HEK293 (cell line): ENCODE measurements around the gene TCF7L2.

Experiments used
- CTCF ChIP-seq: fragments of 450-650 bp; formaldehyde crosslinking; IDR thresholded peaks from 2 replicates; pipeline ENCODE4 v1.5.1; 2016; ENCODE audit warnings: missing biosample characterization, missing genetic modification characterization
- GFI1B ChIP-seq: fragments of 450-650 bp; formaldehyde crosslinking; IDR thresholded peaks from 2 replicates; pipeline ENCODE4 v1.5.1; 2016; ENCODE audit warnings: missing biosample characterization, missing genetic modification characterization
- PBX3 ChIP-seq: sonication (generic); formaldehyde crosslinking; IDR thresholded peaks from 2 replicates; pipeline ENCODE4 v1.8.1; 2022; ENCODE audit warnings: mild to moderate bottlenecking, moderate library complexity, missing genetic modification reagents
- SP2 ChIP-seq: fragments of 450-650 bp; formaldehyde crosslinking; IDR thresholded peaks from 2 replicates; pipeline ENCODE4 v1.5.1; 2016; ENCODE audit warnings: missing biosample characterization, missing genetic modification characterization
- YY1 ChIP-seq: fragments of 450-650 bp; formaldehyde crosslinking; IDR thresholded peaks from 2 replicates; pipeline ENCODE4 v1.5.1; 2018; ENCODE audit warnings: missing biosample characterization, missing genetic modification characterization
- ZBTB8A ChIP-seq: fragments of 450-650 bp; formaldehyde crosslinking; IDR thresholded peaks from 2 replicates; pipeline ENCODE4 v1.5.1; 2016; ENCODE audit warnings: missing biosample characterization, missing genetic modification characterization
- ZFP41 ChIP-seq: fragments of 450-650 bp; formaldehyde crosslinking; IDR thresholded peaks from 2 replicates; pipeline ENCODE4 v1.5.1; 2016; ENCODE audit warnings: missing biosample characterization, missing genetic modification characterization, borderline replicate concordance
- ZNF394 ChIP-seq: fragments of 450-650 bp; formaldehyde crosslinking; IDR thresholded peaks from 2 replicates; pipeline ENCODE4 v1.5.1; 2016; ENCODE audit warnings: missing biosample characterization, missing genetic modification characterization, mild to moderate bottlenecking, moderate library complexity, borderline replicate concordance
- ZNF514 ChIP-seq: fragments of 450-650 bp; formaldehyde crosslinking; IDR thresholded peaks from 2 replicates; pipeline ENCODE4 v1.5.1; 2016; ENCODE audit warnings: missing biosample characterization, missing genetic modification characterization
- ZNF555 ChIP-seq: fragments of 450-650 bp; formaldehyde crosslinking; conservative IDR thresholded peaks from 2 replicates; pipeline ENCODE4 v1.5.1; 2017; ENCODE audit warnings: missing biosample characterization, mild to moderate bottlenecking, missing genetic modification characterization, inconsistent platforms
- ZNF701 ChIP-seq: fragments of 450-650 bp; formaldehyde crosslinking; IDR thresholded peaks from 2 replicates; pipeline ENCODE4 v1.5.1; 2016; ENCODE audit warnings: missing biosample characterization, missing genetic modification characterization
- TF ChIP-seq, protein P1 (sequence below): fragments of 450-650 bp; formaldehyde crosslinking; optimal IDR thresholded peaks from 2 replicates; pipeline ENCODE3; 2016; ENCODE audit warnings: missing biosample characterization, mild to moderate bottlenecking, missing genetic modification characterization
- TF ChIP-seq, protein P2 (sequence below): fragments of 450-650 bp; formaldehyde crosslinking; IDR thresholded peaks from 2 replicates; pipeline ENCODE4 v1.5.1; 2016; ENCODE audit warnings: missing biosample characterization, missing genetic modification characterization

DNA sequence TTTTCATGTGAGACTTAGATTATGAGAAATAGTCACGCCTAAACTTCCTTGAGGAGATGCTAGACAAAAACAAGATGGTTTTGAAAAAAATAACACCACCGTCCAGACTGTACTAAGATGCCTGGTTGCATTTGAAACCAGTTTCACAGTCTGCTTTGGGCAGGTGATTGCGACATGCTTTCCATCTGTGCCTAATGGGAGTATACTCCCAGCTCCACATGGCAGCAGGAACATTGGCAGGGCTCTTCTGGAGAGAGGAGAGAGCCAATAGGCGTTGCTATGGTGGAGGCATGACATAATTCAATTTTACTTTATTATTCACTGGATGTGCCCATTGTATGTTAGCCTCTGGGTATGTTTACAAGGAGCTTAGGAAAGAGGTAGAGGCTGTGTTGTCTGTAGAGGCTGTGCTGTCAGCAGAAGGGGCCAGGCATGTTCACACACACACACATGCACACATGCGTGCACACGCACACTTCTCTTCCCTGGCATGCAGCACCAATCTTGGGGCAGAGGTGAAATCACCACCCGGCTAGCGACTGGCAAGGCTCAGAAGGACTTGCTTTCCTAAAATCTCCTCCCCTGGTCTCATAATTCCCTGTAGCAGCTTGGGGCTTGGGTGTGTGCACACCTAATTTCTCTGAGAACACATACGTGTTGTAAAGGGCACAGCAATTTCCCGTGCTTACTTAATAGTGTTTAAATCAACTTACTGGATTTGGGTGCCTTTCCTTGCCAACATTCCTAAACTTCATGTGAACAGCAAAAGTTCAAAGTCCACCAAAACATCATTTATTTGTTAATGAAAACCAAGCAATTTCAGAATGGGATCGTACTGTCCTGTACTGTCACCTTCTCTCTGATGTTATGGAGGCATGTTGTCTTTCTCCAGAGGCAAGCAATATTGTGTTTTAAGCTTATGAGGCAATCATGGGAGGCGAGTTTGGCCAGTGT lies 162.1 kb downstream of the TCF7L2 start:
- no peak for TF ChIP-seq YY1
- no peak for TF ChIP-seq CTCF (tag by site-specific recombination)
- TF ChIP-seq ZFP41 (tag by site-specific recombination) = no peak
- no peak for TF ChIP-seq PBX3 (CRISPR knock-in tag)
- TF ChIP-seq ZNF701 (tag by site-specific recombination) = no peak
- TF ChIP-seq ZNF514 (tag by site-specific recombination) = no peak
- TF ChIP-seq, protein P1, sequence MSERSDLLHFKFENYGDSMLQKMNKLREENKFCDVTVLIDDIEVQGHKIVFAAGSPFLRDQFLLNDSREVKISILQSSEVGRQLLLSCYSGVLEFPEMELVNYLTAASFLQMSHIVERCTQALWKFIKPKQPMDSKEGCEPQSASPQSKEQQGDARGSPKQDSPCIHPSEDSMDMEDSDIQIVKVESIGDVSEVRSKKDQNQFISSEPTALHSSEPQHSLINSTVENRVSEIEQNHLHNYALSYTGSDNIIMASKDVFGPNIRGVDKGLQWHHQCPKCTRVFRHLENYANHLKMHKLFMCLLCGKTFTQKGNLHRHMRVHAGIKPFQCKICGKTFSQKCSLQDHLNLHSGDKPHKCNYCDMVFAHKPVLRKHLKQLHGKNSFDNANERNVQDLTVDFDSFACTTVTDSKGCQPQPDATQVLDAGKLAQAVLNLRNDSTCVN (tag by site-specific recombination) = no peak
- TF ChIP-seq, protein P2, sequence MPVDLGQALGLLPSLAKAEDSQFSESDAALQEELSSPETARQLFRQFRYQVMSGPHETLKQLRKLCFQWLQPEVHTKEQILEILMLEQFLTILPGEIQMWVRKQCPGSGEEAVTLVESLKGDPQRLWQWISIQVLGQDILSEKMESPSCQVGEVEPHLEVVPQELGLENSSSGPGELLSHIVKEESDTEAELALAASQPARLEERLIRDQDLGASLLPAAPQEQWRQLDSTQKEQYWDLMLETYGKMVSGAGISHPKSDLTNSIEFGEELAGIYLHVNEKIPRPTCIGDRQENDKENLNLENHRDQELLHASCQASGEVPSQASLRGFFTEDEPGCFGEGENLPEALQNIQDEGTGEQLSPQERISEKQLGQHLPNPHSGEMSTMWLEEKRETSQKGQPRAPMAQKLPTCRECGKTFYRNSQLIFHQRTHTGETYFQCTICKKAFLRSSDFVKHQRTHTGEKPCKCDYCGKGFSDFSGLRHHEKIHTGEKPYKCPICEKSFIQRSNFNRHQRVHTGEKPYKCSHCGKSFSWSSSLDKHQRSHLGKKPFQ = no peak
- no peak for TF ChIP-seq ZNF394
- TF ChIP-seq ZNF555 (tag by site-specific recombination) = no peak
- no peak for TF ChIP-seq SP2 (tag by site-specific recombination)
- no peak for TF ChIP-seq ZBTB8A (tag by site-specific recombination)
- no peak for TF ChIP-seq GFI1B
